Activated T-helper 2 cell treated with anti-CD3 and anti-CD28 coated beads, Interferon-gamma antibody, Interleukin-2, Interleukin-4, amounts not matched to agents 10 μg/mL and 5 μg/mL and 100 μg/mL, durations not matched to agents 14 hours and 24 hours and 36 hours (primary cell): Measurements from ENCODE around the gene CTNNA1. TPM values are rescaled to one million over a fixed set of nuclear protein-coding genes. Genes with fewer than 3 reads are reported as not detected.

ENCODE experiments used
- DNase-seq: peaks from one replicate; pipeline ENCODE4 v3.0.0; 2021; ENCODE audit warnings: low spot score
- H3K27ac Mint-ChIP-seq: one replicate; pipeline ENCODE4 v1.8.0; 2021; ENCODE audit warnings: mixed read lengths
- H3K27me3 Mint-ChIP-seq: one replicate; pipeline ENCODE4 v1.8.0; 2021; ENCODE audit warnings: low read depth, mixed read lengths
- H3K36me3 Mint-ChIP-seq: one replicate; pipeline ENCODE4 v1.8.0; 2021; ENCODE audit warnings: low read depth, mixed read lengths
- H3K4me1 Mint-ChIP-seq: one replicate; pipeline ENCODE4 v1.8.0; 2021; ENCODE audit warnings: low read depth, mixed read lengths
- H3K4me3 Mint-ChIP-seq: one replicate; pipeline ENCODE4 v1.8.0; 2021; ENCODE audit warnings: low read depth, mild to moderate bottlenecking, moderate library complexity, mixed read lengths
- H3K9me3 Mint-ChIP-seq: one replicate; pipeline ENCODE4 v1.8.0; 2021; ENCODE audit warnings: mixed read lengths
- intact Hi-C: fragments of 100-400 bp; cut with micrococcal nuclease; formaldehyde crosslinking; loops from one replicate; pipeline ENCODE4 v1.15.1; 2023
- total RNA-seq: library from RNA; stranded (reverse); gene quantifications from 2 replicates; pipeline ENCODE4 v1.2.3, GENCODE V29; 2022

The CTNNA1 gene
- total RNA-seq, 1 donor from 2014 or later = 298 TPM

GRCh38 chr5:138943599-138944173 is 190.5 kb downstream of the CTNNA1 start:
- H3K36me3 Mint-ChIP-seq = no peaks in the 10 kb centered on the region
- intact Hi-C loops = no loop called here
- H3K27me3 Mint-ChIP-seq = no peaks in the 10 kb centered on the region
- no peaks in the 10 kb centered on the region for H3K9me3 Mint-ChIP-seq
- H3K4me1 Mint-ChIP-seq = peaks cover 9% of the 10 kb centered on the region
- no peak for DNase-seq
- no peak overlapping the region for H3K4me3 Mint-ChIP-seq
- no peak overlapping the region for H3K27ac Mint-ChIP-seq

GRCh38 chr5:138944527-138945322 is 191.5 kb downstream of the CTNNA1 start:
- Mint-ChIP-seq H3K9me3 (no peaks in the 10 kb centered on the region), H3K4me1 (peaks cover 8% of the 10 kb centered on the region), H3K4me3 (no peak overlapping the region), H3K27ac (no peak overlapping the region), H3K36me3 (no peaks in the 10 kb centered on the region), H3K27me3 (no peaks in the 10 kb centered on the region)
- DNase-seq = no peak
- intact Hi-C loops = no loop called here

- intact Hi-C loops = no loop called here
- no peaks in the 10 kb centered on the region for H3K9me3 Mint-ChIP-seq
- peaks cover 6% of the 10 kb centered on the region for H3K4me1 Mint-ChIP-seq
- no peak overlapping the region for H3K27ac Mint-ChIP-seq
- no peaks in the 10 kb centered on the region for H3K27me3 Mint-ChIP-seq
- no peaks in the 10 kb centered on the region for H3K36me3 Mint-ChIP-seq
- DNase-seq = no peak
- no peak overlapping the region for H3K4me3 Mint-ChIP-seq
Measured at GRCh38 chr5:138945421-138946240, 192.4 kb downstream of the CTNNA1 start.

GRCh38 chr5:138946241-138946623 is 193.0 kb downstream of the CTNNA1 start:
- no peak overlapping the region for H3K4me3 Mint-ChIP-seq
- peaks cover under 1% of the 10 kb centered on the region for H3K4me1 Mint-ChIP-seq
- intact Hi-C loops = no loop called here
- no peak overlapping the region for H3K27ac Mint-ChIP-seq
- no peaks in the 10 kb centered on the region for H3K36me3 Mint-ChIP-seq
- DNase-seq = no peak
- no peaks in the 10 kb centered on the region for H3K9me3 Mint-ChIP-seq
- H3K27me3 Mint-ChIP-seq = no peaks in the 10 kb centered on the region

- Mint-ChIP-seq H3K9me3 (no peaks in the 10 kb centered on the region), H3K27me3 (no peaks in the 10 kb centered on the region), H3K4me3 (no peak overlapping the region), H3K36me3 (no peaks in the 10 kb centered on the region), H3K27ac (no peak overlapping the region), H3K4me1 (no peaks in the 10 kb centered on the region)
- intact Hi-C loops = no loop called here
- DNase-seq = no peak
Measured at GRCh38 chr5:138946831-138947560, 193.8 kb downstream of the CTNNA1 start.

GRCh38 chr5:138947780-138948179 is 194.6 kb downstream of the CTNNA1 start:
- Mint-ChIP-seq H3K4me1 (peaks cover 2% of the 10 kb centered on the region), H3K36me3 (no peaks in the 10 kb centered on the region), H3K27me3 (no peaks in the 10 kb centered on the region), H3K27ac (no peak overlapping the region), H3K4me3 (no peak overlapping the region), H3K9me3 (no peaks in the 10 kb centered on the region)
- intact Hi-C loops = no loop called here
- no peak for DNase-seq

GRCh38 chr5:138948471-138949222 is 195.4 kb downstream of the CTNNA1 start:
- intact Hi-C loops = no loop called here
- no peaks in the 10 kb centered on the region for H3K27me3 Mint-ChIP-seq
- H3K36me3 Mint-ChIP-seq = no peaks in the 10 kb centered on the region
- no peak overlapping the region for H3K27ac Mint-ChIP-seq
- no peaks in the 10 kb centered on the region for H3K9me3 Mint-ChIP-seq
- no peak overlapping the region for H3K4me3 Mint-ChIP-seq
- peaks cover 11% of the 10 kb centered on the region for H3K4me1 Mint-ChIP-seq
- no peak for DNase-seq

- Mint-ChIP-seq H3K9me3 (no peaks in the 10 kb centered on the region), H3K27me3 (no peaks in the 10 kb centered on the region), H3K27ac (no peak overlapping the region), H3K4me3 (no peak overlapping the region), H3K4me1 (peaks cover 14% of the 10 kb centered on the region), H3K36me3 (no peaks in the 10 kb centered on the region)
- intact Hi-C loops = no loop called here
- no peak for DNase-seq
Measured at GRCh38 chr5:138949223-138949574, 196.0 kb downstream of the CTNNA1 start.

GRCh38 chr5:138949988-138950387 is 196.8 kb downstream of the CTNNA1 start:
- no peak overlapping the region for H3K4me3 Mint-ChIP-seq
- no peak for DNase-seq
- H3K27ac Mint-ChIP-seq = no peak overlapping the region
- no peaks in the 10 kb centered on the region for H3K36me3 Mint-ChIP-seq
- H3K27me3 Mint-ChIP-seq = no peaks in the 10 kb centered on the region
- peaks cover 14% of the 10 kb centered on the region for H3K4me1 Mint-ChIP-seq
- H3K9me3 Mint-ChIP-seq = no peaks in the 10 kb centered on the region
- intact Hi-C loops = no loop called here

GRCh38 chr5:138950421-138951031 is 197.3 kb downstream of the CTNNA1 start:
- no peak overlapping the region for H3K27ac Mint-ChIP-seq
- no peak overlapping the region for H3K4me3 Mint-ChIP-seq
- peaks cover 14% of the 10 kb centered on the region for H3K4me1 Mint-ChIP-seq
- no peak for DNase-seq
- H3K36me3 Mint-ChIP-seq = no peaks in the 10 kb centered on the region
- intact Hi-C loops = no loop called here
- no peaks in the 10 kb centered on the region for H3K9me3 Mint-ChIP-seq
- no peaks in the 10 kb centered on the region for H3K27me3 Mint-ChIP-seq

- H3K4me1 Mint-ChIP-seq = peaks cover 14% of the 10 kb centered on the region
- H3K27me3 Mint-ChIP-seq = no peaks in the 10 kb centered on the region
- DNase-seq = no peak
- intact Hi-C loops = no loop called here
- H3K4me3 Mint-ChIP-seq = no peak overlapping the region
- H3K36me3 Mint-ChIP-seq = no peaks in the 10 kb centered on the region
- H3K27ac Mint-ChIP-seq = no peak overlapping the region
- H3K9me3 Mint-ChIP-seq = no peaks in the 10 kb centered on the region
Measured at GRCh38 chr5:138951091-138951985, 198.1 kb downstream of the CTNNA1 start.
